Naive thymus-derived CD4-positive, alpha-beta T cell (primary cell): ENCODE data around the gene SNTA1. TPM values are rescaled to one million over a fixed set of nuclear protein-coding genes. Genes with fewer than 3 reads are reported as not detected.
"Not testable (repeated sequence)": the region's sequence is repeated elsewhere in the genome, so short reads cannot be mapped to it uniquely, and the experiment has no call there.

ENCODE experiments used
- ATAC-seq: fragments of 150-1000 bp; cut with Tn5 transposase; 2 replicates; pipeline ENCODE4 v1.10.0; 2021; ENCODE audit warnings: mild to moderate bottlenecking, moderate library complexity
- CTCF ChIA-PET: fragments of 350-600 bp; sonication (Branson Sonifier 250); formaldehyde crosslinking; loops from one replicate; lab custom pipeline; 2021; ENCODE audit warnings: antibody characterized with exemption; lab: Charles Lee
- POLR2A ChIA-PET: fragments of 350-600 bp; sonication (Branson Sonifier 250); formaldehyde crosslinking; loops from one replicate; lab custom pipeline; 2021; ENCODE audit warnings: antibody characterized with exemption, inconsistent platforms; lab: Charles Lee
- DNase-seq, 9 donors: peaks; one replicate each; pipeline versions ENCODE4 v3.0.0 to v3.0.0-alpha.2; 2020 to 2022; ENCODE audit warnings: mixed read lengths in 1 of 9
- H3K27ac ChIP-seq: one replicate; pipeline ENCODE4 v1.7.0; 2013; ENCODE audit warnings: mild to moderate bottlenecking, low read depth, low read length, moderate library complexity
- H3K27me3 ChIP-seq, 2 donors: one replicate each; pipeline ENCODE4 v1.7.0; 2013; ENCODE audit warnings: low read length in 2 of 2, mild to moderate bottlenecking in 2 of 2, moderate library complexity in 2 of 2; ENCODE audit not compliant: control insufficient read depth in 2 of 2, insufficient read depth in 2 of 2
- H3K36me3 ChIP-seq, 3 experiments: 1 replicate in 2 of 3; 2 replicates in 1 of 3; pipeline ENCODE4 v1.7.0; 2013; ENCODE audit warnings: low read length in 3 of 3, mild to moderate bottlenecking in 3 of 3, moderate library complexity in 1 of 3; ENCODE audit not compliant: insufficient read depth in 3 of 3, control insufficient read depth in 2 of 3
- H3K4me1 ChIP-seq, 2 donors: one replicate each; pipeline ENCODE4 v1.7.0; 2013; ENCODE audit warnings: low read length in 2 of 2, mild to moderate bottlenecking in 2 of 2, moderate library complexity in 1 of 2; ENCODE audit not compliant: control insufficient read depth in 2 of 2, insufficient read depth in 2 of 2
- H3K4me3 ChIP-seq: 2 replicates; pipeline ENCODE4 v1.7.0; 2013; ENCODE audit warnings: mild to moderate bottlenecking, low read length
- H3K9me3 ChIP-seq, 3 experiments: 1 replicate in 2 of 3; 2 replicates in 1 of 3; pipeline ENCODE4 v1.7.0; 2013; ENCODE audit warnings: low read length in 3 of 3; ENCODE audit not compliant: control insufficient read depth in 2 of 3
- H3K27ac Mint-ChIP-seq, 9 donors: one replicate each; pipeline ENCODE4 v1.8.0; 2020 to 2022; ENCODE audit warnings: mixed read lengths in 9 of 9, mild to moderate bottlenecking in 8 of 9, moderate library complexity in 5 of 9, inconsistent platforms in 2 of 9
- H3K27me3 Mint-ChIP-seq, 5 donors: one replicate each; pipeline ENCODE4 v1.8.0; 2021 to 2022; ENCODE audit warnings: mixed read lengths in 5 of 5, mild to moderate bottlenecking in 1 of 5
- H3K36me3 Mint-ChIP-seq, 5 donors: one replicate each; pipeline ENCODE4 v1.8.0; 2020 to 2022; ENCODE audit warnings: mixed read lengths in 5 of 5, mild to moderate bottlenecking in 3 of 5, inconsistent platforms in 1 of 5
- H3K4me1 Mint-ChIP-seq, 7 donors: one replicate each; pipeline ENCODE4 v1.8.0; 2020 to 2022; ENCODE audit warnings: mixed read lengths in 7 of 7, mild to moderate bottlenecking in 3 of 7, inconsistent platforms in 1 of 7
- H3K4me3 Mint-ChIP-seq, 10 donors: one replicate each; pipeline ENCODE4 v1.8.0; 2020 to 2022; ENCODE audit warnings: mild to moderate bottlenecking in 10 of 10, mixed read lengths in 10 of 10, moderate library complexity in 6 of 10, inconsistent platforms in 2 of 10
- H3K9me3 Mint-ChIP-seq, 11 donors: one replicate each; pipeline ENCODE4 v1.8.0; 2020 to 2022; ENCODE audit warnings: mixed read lengths in 11 of 11, mild to moderate bottlenecking in 4 of 11, inconsistent platforms in 1 of 11, moderate library complexity in 1 of 11
- intact Hi-C, 2 donors: fragments of 100-400 bp; cut with micrococcal nuclease; formaldehyde crosslinking; loops; one replicate each; pipeline ENCODE4 v1.15.1; 2023
- polyA plus RNA-seq, 2 donors: library from polyadenylated mRNA; unstranded; fragments of 300-500 nt; fragmentation: Illumina TruSeq; gene quantifications; one replicate each; pipeline ENCODE4 v1.2.3, GENCODE V29; 2021
- total RNA-seq, 6 experiments: library from RNA in 5 of 6; stranded (reverse) in 5 of 6; gene quantifications; 1 replicate in 5 of 6; 2 replicates in 1 of 6; pipeline ENCODE4 v1.2.3 and lab custom pipeline; 2021 to 2026

SNTA1 gene
- total and polyA plus RNA-seq, 7 experiments from 2014 or later, result 2.0 to 7.2 (median 2.9) TPM

- H3K4me1 ChIP-seq, result peaks cover 0 to 3% of the 10 kb centered on the region in 2 donors
- H3K36me3 Mint-ChIP-seq, result peaks cover 12 to 48% (median 25%) of the 10 kb centered on the region in 5 donors
Observed at GRCh38 chr20:33393609-33394008, 50.0 kb downstream of the SNTA1 start.

GRCh38 chr20:33391722-33392415, 51.7 kb downstream of the SNTA1 start:
- H3K36me3 Mint-ChIP-seq, result peaks cover 12 to 59% (median 25%) of the 10 kb centered on the region in 5 donors
- no peak for ATAC-seq
- H3K27me3 ChIP-seq, result no peaks in the 10 kb centered on the region
- ChIA-PET POLR2A (interaction anchor here (0.6 kb wide), 1 partner anchor 625 kb away, joined by 3 read pairs; no protein-coding TSS in a partner anchor), CTCF (interaction anchor here (0.6 kb wide), 1 partner anchor 883 kb away, joined by 6 read pairs; no protein-coding TSS in a partner anchor)
- H3K4me1 ChIP-seq, result no peaks in the 10 kb centered on the region
- H3K9me3 Mint-ChIP-seq, result no peaks in the 10 kb centered on the region
- intact Hi-C loops, result no loop called here
- no peak overlapping the region for H3K27ac ChIP-seq
- peaks cover 6 to 19% (median 13%) of the 10 kb centered on the region in 7 donors for H3K4me1 Mint-ChIP-seq
- H3K27ac Mint-ChIP-seq, result no peak overlapping the region
- no peak overlapping the region for H3K4me3 ChIP-seq
- H3K9me3 ChIP-seq, result no peaks in the 10 kb centered on the region
- H3K4me3 Mint-ChIP-seq, result no peak overlapping the region
- no peaks in the 10 kb centered on the region for H3K27me3 Mint-ChIP-seq
- DNase-seq, result no peak
- peaks cover 6 to 75% (median 10%) of the 10 kb centered on the region in 3 experiments for H3K36me3 ChIP-seq

More at GRCh38 chr20:33393609-33394008, 50.0 kb downstream of the SNTA1 start:
- Mint-ChIP-seq H3K27ac (peak overlapping the region in 1 of 9 donors; percentile 59), H3K4me1 (peaks cover 13 to 37% (median 31%) of the 10 kb centered on the region in 7 donors), H3K27me3 (no peaks in the 10 kb centered on the region), H3K9me3 (no peaks in the 10 kb centered on the region), H3K4me3 (no peak overlapping the region)
- CTCF ChIA-PET, result no interaction called here
- POLR2A ChIA-PET, result no interaction called here
- ATAC-seq, result no peak
- intact Hi-C loops, result no loop called here
- DNase-seq, result no peak
- Histone ChIP-seq H3K36me3 (peaks cover 6 to 65% (median 10%) of the 10 kb centered on the region in 3 experiments), H3K9me3 (no peaks in the 10 kb centered on the region), H3K4me3 (no peak overlapping the region), H3K27ac (no peak overlapping the region), H3K27me3 (no peaks in the 10 kb centered on the region)

GRCh38 chr20:33389326-33389725, 54.2 kb downstream of the SNTA1 start:
- H3K27ac Mint-ChIP-seq, ATAC-seq, H3K27ac ChIP-seq, H3K4me1 ChIP-seq, H3K27me3 Mint-ChIP-seq, intact Hi-C loops, H3K27me3 ChIP-seq, H3K9me3 ChIP-seq, H3K4me3 ChIP-seq, DNase-seq, H3K4me1 Mint-ChIP-seq, CTCF ChIA-PET, POLR2A ChIA-PET, H3K4me3 Mint-ChIP-seq, H3K9me3 Mint-ChIP-seq: not testable (repeated sequence)
- H3K36me3 ChIP-seq, result peaks cover 6 to 76% (median 10%) of the 10 kb centered on the region in 3 experiments
- peaks cover 8 to 61% (median 23%) of the 10 kb centered on the region in 5 donors for H3K36me3 Mint-ChIP-seq

DNA sequence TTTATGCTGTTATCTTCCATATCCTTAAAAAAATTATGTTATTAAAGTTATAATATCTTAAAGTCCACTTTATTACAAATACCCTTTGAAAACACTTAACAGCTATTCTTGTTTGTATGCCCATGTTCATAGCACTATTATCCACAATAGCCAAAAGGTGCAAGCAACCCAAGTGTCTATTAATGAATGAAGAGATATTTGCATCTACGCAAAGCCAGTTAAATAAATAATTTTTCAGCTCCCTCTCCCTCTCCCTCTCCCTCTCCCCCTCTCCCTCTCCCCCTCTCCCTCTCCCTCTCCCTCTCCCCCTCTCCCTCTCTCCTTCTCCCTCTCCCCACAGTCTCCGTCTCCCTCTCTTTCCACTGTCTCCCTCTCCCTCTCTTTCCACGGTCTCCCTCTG, 55.3 kb downstream of the SNTA1 start:
- POLR2A ChIA-PET, result no interaction called here
- H3K27me3 ChIP-seq, result no peaks in the 10 kb centered on the region
- peaks cover 6 to 71% (median 10%) of the 10 kb centered on the region in 3 experiments for H3K36me3 ChIP-seq

DNA sequence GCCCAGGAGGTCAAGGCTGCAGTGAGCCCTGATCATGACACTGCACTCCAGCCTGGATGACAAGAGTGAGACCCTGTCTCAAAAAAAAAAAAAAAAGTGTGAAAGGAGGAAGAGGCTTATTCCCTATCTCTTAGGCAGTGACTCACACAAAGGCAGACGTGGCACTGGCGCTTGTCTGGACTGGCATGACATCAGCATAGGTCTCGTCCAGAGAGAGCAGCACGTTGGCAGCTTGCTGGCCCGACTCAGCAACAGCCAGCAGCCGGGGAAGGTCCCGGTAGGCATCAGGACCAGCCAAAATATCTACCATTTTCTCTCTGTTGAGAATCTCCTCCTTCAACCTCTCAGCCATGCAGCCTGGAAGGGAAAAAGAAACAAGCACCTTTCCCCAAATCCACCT, 56.4 kb downstream of the SNTA1 start:
- ChIA-PET POLR2A (no interaction called here), CTCF (interaction anchor here (0.6 kb wide), 1 partner anchor 15 kb away, joined by 3 read pairs; no protein-coding TSS in a partner anchor)
- Histone ChIP-seq H3K27ac (no peak overlapping the region), H3K36me3 (peaks cover 6 to 62% (median 10%) of the 10 kb centered on the region in 3 experiments), H3K4me3 (no peak overlapping the region), H3K27me3 (no peaks in the 10 kb centered on the region), H3K4me1 (no peaks in the 10 kb centered on the region), H3K9me3 (no peaks in the 10 kb centered on the region)
- ATAC-seq (no peak), DNase-seq (no peak)
- peaks cover 0 to 2% (median 0%) of the 10 kb centered on the region in 7 donors for H3K4me1 Mint-ChIP-seq
- intact Hi-C loops, result no loop called here
- H3K9me3 Mint-ChIP-seq, result no peaks in the 10 kb centered on the region
- peak overlapping the region in 1 of 9 donors; percentile 40 for H3K27ac Mint-ChIP-seq
- no peaks in the 10 kb centered on the region for H3K27me3 Mint-ChIP-seq
- peaks cover 3 to 51% (median 18%) of the 10 kb centered on the region in 5 donors for H3K36me3 Mint-ChIP-seq
- no peak overlapping the region for H3K4me3 Mint-ChIP-seq

More for the DNA sequence above, 55.3 kb downstream of the SNTA1 start:
- no peak overlapping the region for H3K27ac ChIP-seq
- Mint-ChIP-seq H3K4me1 (peaks cover 0 to 4% (median 0%) of the 10 kb centered on the region in 7 donors), H3K27ac (no peak overlapping the region), H3K9me3 (no peaks in the 10 kb centered on the region), H3K4me3 (no peak overlapping the region), H3K36me3 (peaks cover 8 to 59% (median 25%) of the 10 kb centered on the region in 5 donors), H3K27me3 (no peaks in the 10 kb centered on the region)
- CTCF ChIA-PET, result no interaction called here
- H3K4me3 ChIP-seq, result no peak overlapping the region
- intact Hi-C loops, result no loop called here
- ATAC-seq, result no peak
- H3K9me3 ChIP-seq, result no peaks in the 10 kb centered on the region
- no peaks in the 10 kb centered on the region for H3K4me1 ChIP-seq
- DNase-seq, result no peak

- H3K4me1 Mint-ChIP-seq, result no peaks in the 10 kb centered on the region
- H3K9me3 Mint-ChIP-seq, result no peaks in the 10 kb centered on the region
- H3K36me3 ChIP-seq, result peaks cover 6 to 62% (median 10%) of the 10 kb centered on the region in 3 experiments
- DNase-seq, result no peak
- peaks cover 0 to 46% (median 16%) of the 10 kb centered on the region in 5 donors for H3K36me3 Mint-ChIP-seq
- H3K4me1 ChIP-seq, result no peaks in the 10 kb centered on the region
- H3K27ac Mint-ChIP-seq, result no peak overlapping the region
- ATAC-seq, result no peak
- no peak overlapping the region for H3K4me3 ChIP-seq
- no peaks in the 10 kb centered on the region for H3K27me3 ChIP-seq
- H3K27me3 Mint-ChIP-seq, result no peaks in the 10 kb centered on the region
- H3K27ac ChIP-seq, result no peak overlapping the region
- ChIA-PET POLR2A (no interaction called here), CTCF (interaction anchor here (0.6 kb wide), 1 partner anchor 14 kb away, joined by 3 read pairs; no protein-coding TSS in a partner anchor)
- intact Hi-C loops, result no loop called here
- no peak overlapping the region for H3K4me3 Mint-ChIP-seq
- H3K9me3 ChIP-seq, result no peaks in the 10 kb centered on the region
Observed at GRCh38 chr20:33386673-33387072, 56.9 kb downstream of the SNTA1 start.
